HCT116 (cell line): ENCODE measurements around the gene ZFYVE27. TPM values are rescaled to one million over a fixed set of nuclear protein-coding genes. Genes with fewer than 3 reads are reported as not detected.

Experiments used
- ATAC-seq: fragments of 200-7000 bp; cut with Tn5 transposase; 2 replicates; pipeline ENCODE4 v1.9.1; 2020; ENCODE audit warnings: mild to moderate bottlenecking, moderate library complexity
- BruUV-seq: library from RNA; stranded (reverse); fragments of 400-500 nt; replicated peaks from 2 replicates; lab custom pipeline; 2021; lab: Mats Ljungman, UMichigan
- CTCF ChIA-PET: fragments of 300-600 bp; sonication (Branson Sonifier 250); formaldehyde crosslinking; loops from one replicate; lab custom pipeline; 2021; ENCODE audit warnings: antibody characterized with exemption; lab: Charles Lee
- POLR2A ChIA-PET: fragments of 300-600, 350-600 bp; sonication (Branson Sonifier 250); formaldehyde crosslinking; loops from one replicate; lab custom pipeline; 2021; ENCODE audit warnings: antibody characterized with exemption; lab: Charles Lee
- RAD21 ChIA-PET, 2 experiments: fragments of 300-600 bp; sonication (Branson Sonifier 250); formaldehyde crosslinking; loops; one replicate each; lab custom pipeline; 2023; ENCODE audit warnings: low total read pairs in 2 of 2; ENCODE audit not compliant: uncharacterized antibody in 2 of 2, unreplicated experiment in 2 of 2, low non-redundant PET in 1 of 2; lab: Charles Lee
- DNase-seq: peaks from one replicate; pipeline ENCODE4 v3.0.0-alpha.2; 2010; ENCODE audit warnings: low read depth, low spot score
- H2AFZ ChIP-seq: fragments of 200-600 bp; shearing (Covaris generic), sonication (generic); 2 replicates; pipeline ENCODE4 v1.6.1; 2017; ENCODE audit warnings: low read depth, mixed run types, mixed read lengths, antibody characterized with exemption, low read length; ENCODE audit not compliant: poor library complexity, severe bottlenecking
- H3K27ac ChIP-seq: 2 replicates; pipeline ENCODE4 v1.5.1; 2012; ENCODE audit warnings: low read depth, low read length
- H3K27me3 ChIP-seq: fragments of 200-600 bp; sonication (generic); 2 replicates; pipeline ENCODE4 v1.6.1; 2016; ENCODE audit warnings: mixed run types, low read length, mixed read lengths; ENCODE audit not compliant: insufficient read depth
- H3K36me3 ChIP-seq, 2 experiments: fragments of 200-500 bp in 1 of 2; fragments of 200-600 bp in 1 of 2; sonication (Bioruptor generic) in 1 of 2; sonication (generic) in 1 of 2; 2 replicates each; pipeline versions ENCODE4 v1.5.1 to v1.6.1; 2014 to 2016; ENCODE audit warnings: low read length in 2 of 2, inconsistent platforms in 1 of 2, mixed read lengths in 1 of 2, mixed run types in 1 of 2; ENCODE audit not compliant: insufficient read depth in 2 of 2, control insufficient read depth in 1 of 2
- H3K4me1 ChIP-seq, 2 experiments: fragments of 200-600 bp in 1 of 2; sonication (generic) in 1 of 2; 2 replicates each; pipeline versions ENCODE4 v1.5.1 to v1.6.1; 2012 to 2017; ENCODE audit warnings: low read length in 2 of 2, inconsistent platforms in 1 of 2, mild to moderate bottlenecking in 1 of 2, mixed read lengths in 1 of 2, mixed run types in 1 of 2, moderate library complexity in 1 of 2; ENCODE audit not compliant: insufficient read depth in 2 of 2, control insufficient read depth in 1 of 2
- H3K4me2 ChIP-seq: fragments of 200-600 bp; sonication (generic); 2 replicates; pipeline ENCODE4 v1.6.1; 2017; ENCODE audit warnings: mixed run types, low read length, mixed read lengths
- H3K4me3 ChIP-seq, 2 experiments: fragments of 200-600 bp in 1 of 2; sonication (generic) in 1 of 2; replicated peaks in 1 of 2; 2 replicates each; pipeline ENCODE4 v1.5.1; 2011 to 2016; ENCODE audit warnings: low read length in 2 of 2, control low read depth in 1 of 2, low read depth in 1 of 2, mild to moderate bottlenecking in 1 of 2, mixed read lengths in 1 of 2, mixed run types in 1 of 2
- H3K79me2 ChIP-seq: fragments of 200-600 bp; sonication (generic); 2 replicates; pipeline ENCODE4 v1.6.1; 2017; ENCODE audit warnings: mild to moderate bottlenecking, mixed run types, low read length, moderate library complexity, mixed read lengths; ENCODE audit not compliant: insufficient read depth
- H3K9ac ChIP-seq: fragments of 200-600 bp; sonication (generic); 2 replicates; pipeline ENCODE4 v1.6.1; 2016; ENCODE audit warnings: low read length, mixed read lengths
- H3K9me2 ChIP-seq: fragments of 200-600 bp; sonication (generic), shearing (Covaris generic); 2 replicates; pipeline ENCODE4 v1.6.1; 2017; ENCODE audit warnings: mixed run types, mild to moderate bottlenecking, moderate library complexity; ENCODE audit not compliant: insufficient read depth
- H3K9me3 ChIP-seq, 2 experiments: fragments of 200-500 bp in 1 of 2; fragments of 200-600 bp in 1 of 2; sonication (Bioruptor generic) in 1 of 2; sonication (generic) in 1 of 2; 2 replicates each; pipeline ENCODE4 v1.6.1; 2014 to 2017; ENCODE audit warnings: low read length in 2 of 2, mixed read lengths in 2 of 2, inconsistent platforms in 1 of 2, low read depth in 1 of 2, mild to moderate bottlenecking in 1 of 2, mixed run types in 1 of 2, moderate library complexity in 1 of 2; ENCODE audit not compliant: control insufficient read depth in 1 of 2, insufficient read depth in 1 of 2
- H4K20me1 ChIP-seq: fragments of 200-600 bp; sonication (generic), shearing (Covaris generic); 2 replicates; pipeline ENCODE4 v1.6.1; 2017; ENCODE audit warnings: mixed run types, mild to moderate bottlenecking, moderate library complexity; ENCODE audit not compliant: insufficient read depth
- ATF3 ChIP-seq: IDR thresholded peaks from 2 replicates; pipeline ENCODE4 v1.6.1; 2012
- CBX3 ChIP-seq: IDR thresholded peaks from 2 replicates; pipeline ENCODE4 v1.6.1; 2012; ENCODE audit warnings: low read depth
- CEBPB ChIP-seq: IDR thresholded peaks from 2 replicates; pipeline ENCODE4 v1.6.1; 2012; ENCODE audit warnings: low read depth
- CTCF ChIP-seq, 3 experiments: fragments of 200-600 bp in 1 of 3; sonication (generic) in 1 of 3; IDR thresholded peaks in 2 of 3; conservative IDR thresholded peaks in 1 of 3; 2 replicates each; pipeline ENCODE4 v1.5.1; 2012 to 2017; ENCODE audit warnings: low read depth in 2 of 3, low read length in 2 of 3, antibody characterized with exemption in 1 of 3, borderline replicate concordance in 1 of 3, control low read depth in 1 of 3, mild to moderate bottlenecking in 1 of 3, mixed read lengths in 1 of 3, mixed run types in 1 of 3, moderate library complexity in 1 of 3; ENCODE audit not compliant: insufficient read depth in 1 of 3
- ELF1 ChIP-seq: IDR thresholded peaks from 2 replicates; pipeline ENCODE4 v1.6.1; 2012; ENCODE audit warnings: low read depth, borderline replicate concordance
- FOSL1 ChIP-seq: IDR thresholded peaks from 2 replicates; pipeline ENCODE4 v1.6.1; 2012; ENCODE audit warnings: low read depth
- JUND ChIP-seq: IDR thresholded peaks from 2 replicates; pipeline ENCODE4 v1.6.1; 2012
- RAD21 ChIP-seq: IDR thresholded peaks from 2 replicates; pipeline ENCODE4 v1.6.1; 2012; ENCODE audit warnings: low read depth, mild to moderate bottlenecking
- SIN3A ChIP-seq: IDR thresholded peaks from 2 replicates; pipeline ENCODE4 v1.6.1; 2012; ENCODE audit warnings: low read depth
- SP1 ChIP-seq: IDR thresholded peaks from 2 replicates; pipeline ENCODE4 v1.6.1; 2012; ENCODE audit warnings: low read depth
- SRF ChIP-seq: IDR thresholded peaks from 2 replicates; pipeline ENCODE4 v1.6.1; 2012; ENCODE audit warnings: low read depth
- YY1 ChIP-seq: IDR thresholded peaks from 2 replicates; pipeline ENCODE4 v1.6.1; 2011; ENCODE audit warnings: low read length, low read depth, moderate library complexity, mild to moderate bottlenecking; ENCODE audit not compliant: insufficient replicate concordance; ENCODE audit errors: extremely low read depth
- ZFX ChIP-seq: fragments of 450-650 bp; IDR thresholded peaks from 2 replicates; pipeline ENCODE4 v1.6.1; 2017
- intact Hi-C: fragments of 100-400 bp; cut with micrococcal nuclease; formaldehyde crosslinking; loops from 2 replicates; pipeline ENCODE4 v1.10.0; 2022
- total RNA-seq: library from RNA; stranded (reverse); gene quantifications from one replicate; pipeline ENCODE4 v1.2.1, GENCODE V29; 2021; ENCODE audit not compliant: unreplicated experiment
- TF ChIP-seq, protein P1 (sequence below): IDR thresholded peaks from 2 replicates; pipeline ENCODE4 v1.6.1; 2012
- TF ChIP-seq, protein P2 (sequence below): IDR thresholded peaks from 2 replicates; pipeline ENCODE4 v1.6.1; 2011; ENCODE audit warnings: mild to moderate bottlenecking, low read length, moderate library complexity; ENCODE audit not compliant: insufficient replicate concordance; ENCODE audit errors: extremely low read depth

ZFYVE27 gene
- total RNA-seq, 1 experiment from 2014 or later = 28.4 TPM

DNA sequence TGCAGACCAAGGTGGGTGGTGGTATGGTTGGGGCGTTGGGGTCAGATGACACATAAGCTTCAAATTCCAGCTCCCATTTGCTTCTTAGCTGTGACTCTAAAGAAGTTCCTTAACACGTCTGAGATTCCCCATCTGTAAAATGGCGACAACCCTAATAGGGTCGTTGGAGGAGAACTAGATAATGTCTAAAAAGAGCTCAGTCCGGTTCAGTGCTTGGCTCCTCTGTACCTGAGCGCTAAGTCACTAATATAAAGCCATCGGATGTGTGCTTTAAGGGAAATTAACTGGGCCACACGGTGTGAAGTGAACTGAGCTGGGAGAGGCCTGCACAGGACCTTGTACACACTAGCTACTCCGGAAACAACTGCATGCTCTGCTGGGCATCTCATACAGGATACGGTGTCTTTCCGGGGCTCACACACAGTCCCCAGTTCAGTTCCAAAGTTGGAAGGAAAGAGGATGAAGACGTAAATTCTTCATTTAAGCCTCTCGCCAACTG is 476 bp upstream of the ZFYVE27 start:
- intact Hi-C loops = no loop called here
- no peaks in the 10 kb centered on the region for H4K20me1 ChIP-seq
- H3K79me2 ChIP-seq = peaks cover 42% of the 10 kb centered on the region
- TSS peak; percentile 93 for BruUV-seq
- H3K36me3 ChIP-seq = peaks cover 11 to 18% of the 10 kb centered on the region in 2 experiments; a peak in 3 of 4 replicates
- DNase-seq (no peak), ATAC-seq (peak; percentile 39)
- no peaks in the 10 kb centered on the region for H3K27me3 ChIP-seq
- no peak overlapping the region for H3K9ac ChIP-seq
- no peaks in the 10 kb centered on the region for H3K9me3 ChIP-seq
- H3K4me2 ChIP-seq = peak overlapping the region; percentile 85
- peaks cover 9 to 19% of the 10 kb centered on the region in 2 experiments for H3K4me1 ChIP-seq
- H3K27ac ChIP-seq = no peak overlapping the region
- ChIA-PET POLR2A (interaction anchor here (1.0 to 1.9 kb wide), 6 partner anchors 11 to 133 kb away, joined by 3 to 9 read pairs (median 6); partner anchors contain the start of genes AVPI1 and MARVELD1), RAD21 (no interaction called here), CTCF (interaction anchor here (1.0 to 3.1 kb wide), 6 partner anchors 27 to 305 kb away, joined by 3 to 7 read pairs (median 6); partner anchors contain the start of gene AVPI1)
- TF ChIP-seq SIN3A (no peak), YY1 (no peak), CTCF (IDR thresholded peaks at IDR 0.05 in 2 of 3, conservative IDR thresholded peaks at IDR 0.05 in 1 of 3; ENCODE audit: borderline replicate concordance in 1 of 3, insufficient read depth in 1 of 3, low read depth in 2 of 3, low read length in 2 of 3) (no peak), RAD21 (no peak), CEBPB (no peak), JUND (no peak), ATF3 (no peak), ZFX (no peak), ELF1 (no peak), FOSL1 (no peak), SRF (no peak), CBX3 (no peak), SP1 (no peak)
- TF ChIP-seq, protein P1, sequence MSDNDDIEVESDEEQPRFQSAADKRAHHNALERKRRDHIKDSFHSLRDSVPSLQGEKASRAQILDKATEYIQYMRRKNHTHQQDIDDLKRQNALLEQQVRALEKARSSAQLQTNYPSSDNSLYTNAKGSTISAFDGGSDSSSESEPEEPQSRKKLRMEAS = no peak
- TF ChIP-seq, protein P2, sequence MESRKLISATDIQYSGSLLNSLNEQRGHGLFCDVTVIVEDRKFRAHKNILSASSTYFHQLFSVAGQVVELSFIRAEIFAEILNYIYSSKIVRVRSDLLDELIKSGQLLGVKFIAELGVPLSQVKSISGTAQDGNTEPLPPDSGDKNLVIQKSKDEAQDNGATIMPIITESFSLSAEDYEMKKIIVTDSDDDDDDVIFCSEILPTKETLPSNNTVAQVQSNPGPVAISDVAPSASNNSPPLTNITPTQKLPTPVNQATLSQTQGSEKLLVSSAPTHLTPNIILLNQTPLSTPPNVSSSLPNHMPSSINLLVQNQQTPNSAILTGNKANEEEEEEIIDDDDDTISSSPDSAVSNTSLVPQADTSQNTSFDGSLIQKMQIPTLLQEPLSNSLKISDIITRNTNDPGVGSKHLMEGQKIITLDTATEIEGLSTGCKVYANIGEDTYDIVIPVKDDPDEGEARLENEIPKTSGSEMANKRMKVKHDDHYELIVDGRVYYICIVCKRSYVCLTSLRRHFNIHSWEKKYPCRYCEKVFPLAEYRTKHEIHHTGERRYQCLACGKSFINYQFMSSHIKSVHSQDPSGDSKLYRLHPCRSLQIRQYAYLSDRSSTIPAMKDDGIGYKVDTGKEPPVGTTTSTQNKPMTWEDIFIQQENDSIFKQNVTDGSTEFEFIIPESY = no peak
- H2AFZ ChIP-seq = peak overlapping the region; percentile 10
- H3K9me2 ChIP-seq = no peaks in the 10 kb centered on the region
- peak overlapping the region in 1 of 2 experiments; percentile 83; a peak in 1 of 4 replicates for H3K4me3 ChIP-seq
